Liver (tissue), 9 donors: ENCODE data around the gene SPHK2. TPM values are rescaled to one million over a fixed set of nuclear protein-coding genes. Genes with fewer than 3 reads are reported as not detected.

Experiments used
- DNase-seq: peaks from one replicate; pipeline ENCODE4 v3.0.0-alpha.2; 2017; ENCODE audit warnings: low spot score
- H3K27ac ChIP-seq, 2 donors: one replicate each; pipeline ENCODE4 v1.7.0; 2013; ENCODE audit warnings: inconsistent platforms in 2 of 2, low read length in 2 of 2, control low read depth in 1 of 2, low read depth in 1 of 2, mild to moderate bottlenecking in 1 of 2
- H3K27me3 ChIP-seq, 4 donors: one replicate each; pipeline versions ENCODE4 v1.6.1 to v1.7.0; 2013; ENCODE audit warnings: low read length in 3 of 4, inconsistent platforms in 1 of 4, mild to moderate bottlenecking in 1 of 4, moderate library complexity in 1 of 4; ENCODE audit not compliant: control insufficient read depth in 4 of 4, insufficient read depth in 4 of 4
- H3K36me3 ChIP-seq, 4 donors: one replicate each; pipeline versions ENCODE4 v1.6.1 to v1.7.0; 2013; ENCODE audit warnings: low read length in 3 of 4, mild to moderate bottlenecking in 3 of 4, low read depth in 1 of 4, moderate library complexity in 1 of 4; ENCODE audit not compliant: control insufficient read depth in 4 of 4, insufficient read depth in 3 of 4
- H3K4me1 ChIP-seq, 4 donors: one replicate each; pipeline versions ENCODE4 v1.6.1 to v1.7.0; 2013; ENCODE audit warnings: low read length in 3 of 4, mild to moderate bottlenecking in 3 of 4, moderate library complexity in 1 of 4; ENCODE audit not compliant: control insufficient read depth in 4 of 4, insufficient read depth in 4 of 4
- H3K4me3 ChIP-seq, 3 donors: one replicate each; pipeline versions ENCODE4 v1.6.1 to v1.7.0; 2013; ENCODE audit warnings: low read length in 3 of 3, control low read depth in 1 of 3, low read depth in 1 of 3, mild to moderate bottlenecking in 1 of 3
- H3K9ac ChIP-seq, 2 donors: one replicate each; pipeline ENCODE4 v1.7.0; 2013; ENCODE audit warnings: low read length in 2 of 2, mild to moderate bottlenecking in 2 of 2, moderate library complexity in 2 of 2, control low read depth in 1 of 2, low read depth in 1 of 2
- H3K9me3 ChIP-seq, 4 donors: one replicate each; pipeline versions ENCODE4 v1.6.1 to v1.7.0; 2013; ENCODE audit warnings: low read length in 3 of 4; ENCODE audit not compliant: control insufficient read depth in 4 of 4
- EGR1 ChIP-seq, 2 donors: IDR thresholded peaks; 2 replicates each; pipeline ENCODE4 v1.6.1; 2016 to 2018; ENCODE audit warnings: antibody characterized with exemption in 2 of 2, low read depth in 2 of 2
- FOXA1 ChIP-seq: IDR thresholded peaks from 2 replicates; pipeline ENCODE4 v1.6.1; 2016; ENCODE audit warnings: antibody characterized with exemption
- FOXA2 ChIP-seq: IDR thresholded peaks from 2 replicates; pipeline ENCODE4 v1.6.1; 2016; ENCODE audit warnings: antibody characterized with exemption
- GABPA ChIP-seq, 2 donors: IDR thresholded peaks in 1 of 2; conservative IDR thresholded peaks in 1 of 2; 2 replicates each; pipeline ENCODE4 v1.6.1; 2016; ENCODE audit warnings: antibody characterized with exemption in 2 of 2, mild to moderate bottlenecking in 1 of 2, moderate library complexity in 1 of 2
- HNF4A ChIP-seq, 2 donors: conservative IDR thresholded peaks; 2 replicates each; pipeline ENCODE4 v1.6.1; 2016; ENCODE audit warnings: antibody characterized with exemption in 2 of 2, mild to moderate bottlenecking in 2 of 2
- HNF4G ChIP-seq: IDR thresholded peaks from 2 replicates; pipeline ENCODE4 v1.6.1; 2016; ENCODE audit warnings: antibody characterized with exemption
- JUND ChIP-seq, 2 donors: IDR thresholded peaks; 2 replicates each; pipeline ENCODE4 v1.6.1; 2016; ENCODE audit warnings: antibody characterized with exemption in 2 of 2
- NR2F2 ChIP-seq: IDR thresholded peaks from 2 replicates; pipeline ENCODE4 v1.6.1; 2016; ENCODE audit warnings: antibody characterized with exemption
- RAD21 ChIP-seq, 2 donors: IDR thresholded peaks; 2 replicates each; pipeline ENCODE4 v1.6.1; 2016; ENCODE audit warnings: antibody characterized with exemption in 2 of 2, mild to moderate bottlenecking in 2 of 2
- RXRA ChIP-seq, 2 donors: IDR thresholded peaks; 2 replicates each; pipeline ENCODE4 v1.6.1; 2017 to 2018; ENCODE audit warnings: antibody characterized with exemption in 2 of 2, mild to moderate bottlenecking in 1 of 2
- SP1 ChIP-seq: IDR thresholded peaks from 2 replicates; pipeline ENCODE4 v1.6.1; 2018; ENCODE audit warnings: antibody characterized with exemption, mild to moderate bottlenecking
- TAF1 ChIP-seq: conservative IDR thresholded peaks from 2 replicates; pipeline ENCODE4 v1.6.1; 2016; ENCODE audit warnings: antibody characterized with exemption, mild to moderate bottlenecking
- YY1 ChIP-seq: IDR thresholded peaks from 2 replicates; pipeline ENCODE4 v1.6.1; 2016; ENCODE audit warnings: antibody characterized with exemption, mild to moderate bottlenecking
- WGBS: extraction: QIAGEN DNeasy Blood & Tissue Kit; methylation state at CpG from one replicate; pipeline ENCODE4 v1.1.7; 2013; 5-methylcytosine and 5-hydroxymethylcytosine counted together
- polyA plus RNA-seq, 2 donors: library from polyadenylated mRNA; stranded (reverse) in 1 of 2; unstranded in 1 of 2; fragments of 200-250 nt in 1 of 2; fragments of >200 nt in 1 of 2; fragmentation: Nextera tagmentation in 1 of 2; extraction: Ambion mirVana in 1 of 2; gene quantifications; one replicate each; pipeline versions ENCODE4 v1.2.1 to v1.2.3, GENCODE V29; 2013 to 2015
- total RNA-seq, 2 donors: library from RNA; depleted of rRNA; stranded (reverse); fragments of >200 nt; gene quantifications; one replicate each; pipeline ENCODE4 v1.2.3, GENCODE V29; 2014
- TF ChIP-seq, protein P1 (sequence below): fragments of 150-350 bp; IDR thresholded peaks from 2 replicates; pipeline ENCODE4 v1.5.1; 2017; ENCODE audit warnings: improper control_type of control experiment, low read depth, low read length; ENCODE audit not compliant: missing input control
- TF ChIP-seq, protein P2 (sequence below): IDR thresholded peaks from 2 replicates; pipeline ENCODE4 v1.6.1; 2016; ENCODE audit warnings: antibody characterized with exemption, mild to moderate bottlenecking
- TF ChIP-seq, protein P3 (sequence below): IDR thresholded peaks from 2 replicates; pipeline ENCODE4 v1.6.1; 2016; ENCODE audit warnings: antibody characterized with exemption
- TF ChIP-seq, protein P4 (sequence below): IDR thresholded peaks from 2 replicates; pipeline ENCODE4 v1.6.1; 2016; ENCODE audit warnings: antibody characterized with exemption
- TF ChIP-seq, protein P5 (sequence below): IDR thresholded peaks from 2 replicates; pipeline ENCODE4 v1.6.1; 2016; ENCODE audit warnings: antibody characterized with exemption
- donor health status: healthy.
- donor health status: healthy.
- donor health status: healthy.
- donor health status: healthy.
- donor health status: healthy.

Gene SPHK2
- total and polyA plus RNA-seq, 4 donors, result 9.6 to 17.3 (median 12.3) TPM

DNA sequence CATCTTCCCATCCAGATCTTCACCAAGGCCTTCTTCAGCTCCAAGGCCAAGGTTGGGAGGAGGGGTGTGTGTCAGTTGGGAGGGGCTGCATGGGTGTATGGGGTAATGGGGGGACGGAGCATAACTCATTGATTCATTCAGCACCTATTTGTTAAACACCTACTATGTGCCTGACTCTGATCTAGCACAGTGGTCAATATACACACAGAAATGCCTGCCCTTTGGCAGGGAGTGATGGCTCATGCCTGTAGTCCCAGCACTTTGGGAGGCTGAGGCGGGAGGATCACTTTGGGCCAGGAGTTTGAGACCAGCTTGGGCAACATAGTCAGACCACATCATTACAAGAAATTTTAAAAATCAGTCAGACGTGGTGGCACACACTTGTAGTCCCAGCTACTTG lies 31.9 kb upstream of the SPHK2 start:
- no peak for DNase-seq
- TF ChIP-seq EGR1 (IDR thresholded peaks at IDR 0.05; ENCODE audit: low read depth in 2 of 2) (no peak), SP1 (no peak), HNF4A (conservative IDR thresholded peaks at IDR 0.05) (no peak), FOXA1 (no peak), FOXA2 (no peak), RXRA (IDR thresholded peaks at IDR 0.05) (no peak), GABPA (IDR thresholded peaks at IDR 0.05 in 1 of 2, conservative IDR thresholded peaks at IDR 0.05 in 1 of 2) (no peak), RAD21 (IDR thresholded peaks at IDR 0.05) (no peak), NR2F2 (no peak), JUND (IDR thresholded peaks at IDR 0.05) (no peak), TAF1 (no peak), YY1 (no peak), HNF4G (no peak)
- TF ChIP-seq, protein P1, sequence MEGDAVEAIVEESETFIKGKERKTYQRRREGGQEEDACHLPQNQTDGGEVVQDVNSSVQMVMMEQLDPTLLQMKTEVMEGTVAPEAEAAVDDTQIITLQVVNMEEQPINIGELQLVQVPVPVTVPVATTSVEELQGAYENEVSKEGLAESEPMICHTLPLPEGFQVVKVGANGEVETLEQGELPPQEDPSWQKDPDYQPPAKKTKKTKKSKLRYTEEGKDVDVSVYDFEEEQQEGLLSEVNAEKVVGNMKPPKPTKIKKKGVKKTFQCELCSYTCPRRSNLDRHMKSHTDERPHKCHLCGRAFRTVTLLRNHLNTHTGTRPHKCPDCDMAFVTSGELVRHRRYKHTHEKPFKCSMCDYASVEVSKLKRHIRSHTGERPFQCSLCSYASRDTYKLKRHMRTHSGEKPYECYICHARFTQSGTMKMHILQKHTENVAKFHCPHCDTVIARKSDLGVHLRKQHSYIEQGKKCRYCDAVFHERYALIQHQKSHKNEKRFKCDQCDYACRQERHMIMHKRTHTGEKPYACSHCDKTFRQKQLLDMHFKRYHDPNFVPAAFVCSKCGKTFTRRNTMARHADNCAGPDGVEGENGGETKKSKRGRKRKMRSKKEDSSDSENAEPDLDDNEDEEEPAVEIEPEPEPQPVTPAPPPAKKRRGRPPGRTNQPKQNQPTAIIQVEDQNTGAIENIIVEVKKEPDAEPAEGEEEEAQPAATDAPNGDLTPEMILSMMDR, result no peak
- TF ChIP-seq, protein P2, sequence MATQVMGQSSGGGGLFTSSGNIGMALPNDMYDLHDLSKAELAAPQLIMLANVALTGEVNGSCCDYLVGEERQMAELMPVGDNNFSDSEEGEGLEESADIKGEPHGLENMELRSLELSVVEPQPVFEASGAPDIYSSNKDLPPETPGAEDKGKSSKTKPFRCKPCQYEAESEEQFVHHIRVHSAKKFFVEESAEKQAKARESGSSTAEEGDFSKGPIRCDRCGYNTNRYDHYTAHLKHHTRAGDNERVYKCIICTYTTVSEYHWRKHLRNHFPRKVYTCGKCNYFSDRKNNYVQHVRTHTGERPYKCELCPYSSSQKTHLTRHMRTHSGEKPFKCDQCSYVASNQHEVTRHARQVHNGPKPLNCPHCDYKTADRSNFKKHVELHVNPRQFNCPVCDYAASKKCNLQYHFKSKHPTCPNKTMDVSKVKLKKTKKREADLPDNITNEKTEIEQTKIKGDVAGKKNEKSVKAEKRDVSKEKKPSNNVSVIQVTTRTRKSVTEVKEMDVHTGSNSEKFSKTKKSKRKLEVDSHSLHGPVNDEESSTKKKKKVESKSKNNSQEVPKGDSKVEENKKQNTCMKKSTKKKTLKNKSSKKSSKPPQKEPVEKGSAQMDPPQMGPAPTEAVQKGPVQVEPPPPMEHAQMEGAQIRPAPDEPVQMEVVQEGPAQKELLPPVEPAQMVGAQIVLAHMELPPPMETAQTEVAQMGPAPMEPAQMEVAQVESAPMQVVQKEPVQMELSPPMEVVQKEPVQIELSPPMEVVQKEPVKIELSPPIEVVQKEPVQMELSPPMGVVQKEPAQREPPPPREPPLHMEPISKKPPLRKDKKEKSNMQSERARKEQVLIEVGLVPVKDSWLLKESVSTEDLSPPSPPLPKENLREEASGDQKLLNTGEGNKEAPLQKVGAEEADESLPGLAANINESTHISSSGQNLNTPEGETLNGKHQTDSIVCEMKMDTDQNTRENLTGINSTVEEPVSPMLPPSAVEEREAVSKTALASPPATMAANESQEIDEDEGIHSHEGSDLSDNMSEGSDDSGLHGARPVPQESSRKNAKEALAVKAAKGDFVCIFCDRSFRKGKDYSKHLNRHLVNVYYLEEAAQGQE, result no peak
- TF ChIP-seq, protein P3, sequence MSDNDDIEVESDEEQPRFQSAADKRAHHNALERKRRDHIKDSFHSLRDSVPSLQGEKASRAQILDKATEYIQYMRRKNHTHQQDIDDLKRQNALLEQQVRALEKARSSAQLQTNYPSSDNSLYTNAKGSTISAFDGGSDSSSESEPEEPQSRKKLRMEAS, result no peak
- TF ChIP-seq, protein P4, sequence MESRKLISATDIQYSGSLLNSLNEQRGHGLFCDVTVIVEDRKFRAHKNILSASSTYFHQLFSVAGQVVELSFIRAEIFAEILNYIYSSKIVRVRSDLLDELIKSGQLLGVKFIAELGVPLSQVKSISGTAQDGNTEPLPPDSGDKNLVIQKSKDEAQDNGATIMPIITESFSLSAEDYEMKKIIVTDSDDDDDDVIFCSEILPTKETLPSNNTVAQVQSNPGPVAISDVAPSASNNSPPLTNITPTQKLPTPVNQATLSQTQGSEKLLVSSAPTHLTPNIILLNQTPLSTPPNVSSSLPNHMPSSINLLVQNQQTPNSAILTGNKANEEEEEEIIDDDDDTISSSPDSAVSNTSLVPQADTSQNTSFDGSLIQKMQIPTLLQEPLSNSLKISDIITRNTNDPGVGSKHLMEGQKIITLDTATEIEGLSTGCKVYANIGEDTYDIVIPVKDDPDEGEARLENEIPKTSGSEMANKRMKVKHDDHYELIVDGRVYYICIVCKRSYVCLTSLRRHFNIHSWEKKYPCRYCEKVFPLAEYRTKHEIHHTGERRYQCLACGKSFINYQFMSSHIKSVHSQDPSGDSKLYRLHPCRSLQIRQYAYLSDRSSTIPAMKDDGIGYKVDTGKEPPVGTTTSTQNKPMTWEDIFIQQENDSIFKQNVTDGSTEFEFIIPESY, result no peak
- TF ChIP-seq, protein P5, sequence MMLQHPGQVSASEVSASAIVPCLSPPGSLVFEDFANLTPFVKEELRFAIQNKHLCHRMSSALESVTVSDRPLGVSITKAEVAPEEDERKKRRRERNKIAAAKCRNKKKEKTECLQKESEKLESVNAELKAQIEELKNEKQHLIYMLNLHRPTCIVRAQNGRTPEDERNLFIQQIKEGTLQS, result no peak
- Histone ChIP-seq H3K9me3 (no peaks in the 10 kb centered on the region), H3K9ac (no peak overlapping the region), H3K4me3 (no peak overlapping the region), H3K36me3 (no peaks in the 10 kb centered on the region), H3K27ac (no peak overlapping the region), H3K4me1 (peaks cover 0 to 6% (median 3%) of the 10 kb centered on the region in 4 donors), H3K27me3 (no peaks in the 10 kb centered on the region)
- 94% methylated on average over 3 of the region's 3 CpGs for WGBS
